ENCODE measurements around the gene EARS2. TPM values are rescaled to one million over a fixed set of nuclear protein-coding genes. Genes with fewer than 3 reads are reported as not detected.

Gene EARS2
- total RNA-seq, 1 experiment from 2014 or later: 50.1 TPM

- no peak within 1 kb of the TSS for H2AFZ ChIP-seq (ENCODE audit: low read length)
- no peaks in the 10 kb centered on the region for H3K27me3 ChIP-seq (ENCODE audit: insufficient read depth, low read length)
- H4K8ac ChIP-seq (replicated peaks; ENCODE audit: insufficient read length, low read depth, low read length): no peak within 1 kb of the TSS
- no peak within 1 kb of the TSS for H3K56ac ChIP-seq (ENCODE audit: insufficient read length, low read depth, low read length)
- H2BK20ac ChIP-seq (ENCODE audit: low read depth, low read length, poor library complexity, severe bottlenecking): no peak within 1 kb of the TSS
- peaks cover 10% of the 10 kb centered on the region for H3K79me1 ChIP-seq (ENCODE audit: insufficient read depth, low read depth, low read length, poor library complexity, severe bottlenecking)
- no peak within 1 kb of the TSS for H3K23ac ChIP-seq (ENCODE audit: insufficient read length, low read depth, low read length)
- H4K20me1 ChIP-seq (ENCODE audit: control insufficient read depth, insufficient read depth, insufficient read length): no peaks in the 10 kb centered on the region
- no peak within 1 kb of the TSS for H2BK5ac ChIP-seq (ENCODE audit: insufficient read length, low read length)
- Mint-ChIP-seq H3K27ac (peak within 1 kb of the TSS; percentile 29 to 95 (median 80)), H3K36me3 (ENCODE audit: insufficient read depth in 1 of 3, low read depth in 3 of 3) (peaks cover 11 to 31% (median 31%) of the 10 kb centered on the region in 3 experiments; a peak in 6 of 7 replicates), H3K9me3 (peaks cover 0 to 7% of the 10 kb centered on the region in 2 experiments; a peak in 1 of 5 replicates), H3K27me3 (ENCODE audit: low read depth) (no peaks in the 10 kb centered on the region), H3K4me1 (peaks cover 26 to 28% of the 10 kb centered on the region in 2 experiments), H3K4me3 (peak within 1 kb of the TSS; percentile 86 to 88)
- no peaks in the 10 kb centered on the region for H3K9me3 ChIP-seq (ENCODE audit: control insufficient read depth, low read depth, low read length)
- no peak for TF ChIP-seq CTCF (conservative IDR thresholded peaks at IDR 0.05)
- H2BK120ac ChIP-seq (ENCODE audit: low read depth, low read length, poor library complexity, severe bottlenecking): no peak within 1 kb of the TSS
- H3K9ac ChIP-seq (ENCODE audit: extremely low read depth, insufficient read length, low read length): peak within 1 kb of the TSS; percentile 91
- H3K79me2 ChIP-seq (ENCODE audit: insufficient read depth, low read length): peaks cover 33% of the 10 kb centered on the region; the same call in 1 of the 2 replicates
- no peak within 1 kb of the TSS for H4K91ac ChIP-seq (ENCODE audit: insufficient read length, low read depth, low read length)
- no CpG with 5 or more reads among the region's 71 CpGs for WGBS (ENCODE audit: extremely low coverage, insufficient read length, low lambda C conversion rate)
- no peak within 1 kb of the TSS for H3T11ph ChIP-seq (ENCODE audit: low read length)
- no peak within 1 kb of the TSS for H3K27ac ChIP-seq (ENCODE audit: insufficient read length, low read depth, low read length)
- no peak within 1 kb of the TSS for H2BK15ac ChIP-seq (ENCODE audit: low read depth, low read length)
- H3K4ac ChIP-seq (ENCODE audit: low read depth, low read length): no peak within 1 kb of the TSS
- peaks cover 14% of the 10 kb centered on the region for H3K23me2 ChIP-seq (ENCODE audit: insufficient read length, low read depth, low read length, poor library complexity, severe bottlenecking)
- no peaks in the 10 kb centered on the region; the same call in 1 of the 2 replicates for H3K4me1 ChIP-seq (ENCODE audit: insufficient read depth, low read length)
- peak within 1 kb of the TSS; percentile 98 for H3K4me2 ChIP-seq (ENCODE audit: insufficient read depth, insufficient read length, low read length)
- DNase-seq: peak; percentile 80
- peak within 1 kb of the TSS; percentile 97 for H3K14ac ChIP-seq (ENCODE audit: insufficient read depth, low read length)
- no peak within 1 kb of the TSS for H2BK12ac ChIP-seq (ENCODE audit: insufficient read length, low read depth, low read length)
- H3K18ac ChIP-seq (ENCODE audit: insufficient read length, low read depth, low read length): peak within 1 kb of the TSS; percentile 65
- no peak within 1 kb of the TSS for H2AK5ac ChIP-seq (ENCODE audit: insufficient read length, low read length)
- no peak within 1 kb of the TSS for H4K5ac ChIP-seq (ENCODE audit: insufficient read length, low read depth, low read length)
Observed at GRCh38 chr16:23510164-23510914, 46.8 kb downstream of the EARS2 start, which contains the start of gene GGA2. Gene GGA2, minus strand, starts transcription at chr16:23510494. Its CDS starts 83 bp downstream, at chr16:23510411.

Data from H9 (cell line).